ENCODE data around the gene ZFPM1.

Gene ZFPM1

GRCh38 chr16:88577166-88577565, 124.1 kb downstream of the ZFPM1 start:
- H3K27ac ChIP-seq = no peak overlapping the region
- DNase-seq (ENCODE audit: low read depth, low spot score) = no peak

DNA sequence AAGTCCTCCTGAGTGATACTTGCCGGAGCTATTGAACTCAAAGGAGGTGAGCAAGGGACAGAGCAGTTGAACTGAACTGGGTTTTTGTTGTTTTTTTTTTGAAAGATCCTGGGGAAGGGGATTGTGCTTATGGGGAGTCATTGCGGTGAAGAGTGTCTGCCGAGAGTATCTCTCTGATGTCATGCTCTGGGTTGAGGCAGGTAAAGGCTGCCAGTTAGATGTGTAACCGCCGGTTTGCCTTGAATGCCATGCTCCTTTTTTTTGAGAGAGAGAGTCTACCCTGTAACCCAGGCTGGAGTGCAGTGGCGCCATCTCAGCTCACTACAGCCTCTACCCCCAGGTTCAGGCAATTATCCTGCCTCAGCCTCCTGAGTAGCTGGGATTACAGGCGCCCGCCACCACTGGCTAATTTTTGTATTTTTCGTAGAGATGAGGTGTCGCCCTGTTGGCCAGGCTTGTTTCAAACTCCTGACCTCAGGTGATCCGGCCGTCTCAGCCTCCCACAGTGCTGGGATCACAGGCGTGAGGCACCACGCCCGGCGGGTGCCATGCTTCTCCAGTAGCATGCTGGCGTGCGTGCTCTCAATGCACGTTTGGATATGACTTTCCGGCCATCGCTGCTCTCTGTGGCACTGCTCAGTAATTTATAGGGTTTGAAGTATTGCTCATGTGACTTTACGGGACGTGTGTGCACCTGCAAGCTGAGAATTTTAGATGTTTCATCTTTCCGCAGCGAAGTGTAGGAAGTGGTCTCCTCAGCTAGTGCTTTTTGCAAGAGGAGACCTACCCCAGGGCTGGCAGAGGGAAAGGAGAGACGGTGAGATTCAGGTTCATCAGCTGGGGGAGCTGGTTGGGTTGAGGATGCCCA, 125.6 kb downstream of the ZFPM1 start:
- no peak overlapping the region for H3K27ac ChIP-seq
- no peak for DNase-seq (ENCODE audit: low read depth, low spot score)

- H3K27ac ChIP-seq = no peak overlapping the region
- no peak for DNase-seq (ENCODE audit: low read depth, low spot score)
Observed at GRCh38 chr16:88580371-88580770, 127.3 kb downstream of the ZFPM1 start.

DNA sequence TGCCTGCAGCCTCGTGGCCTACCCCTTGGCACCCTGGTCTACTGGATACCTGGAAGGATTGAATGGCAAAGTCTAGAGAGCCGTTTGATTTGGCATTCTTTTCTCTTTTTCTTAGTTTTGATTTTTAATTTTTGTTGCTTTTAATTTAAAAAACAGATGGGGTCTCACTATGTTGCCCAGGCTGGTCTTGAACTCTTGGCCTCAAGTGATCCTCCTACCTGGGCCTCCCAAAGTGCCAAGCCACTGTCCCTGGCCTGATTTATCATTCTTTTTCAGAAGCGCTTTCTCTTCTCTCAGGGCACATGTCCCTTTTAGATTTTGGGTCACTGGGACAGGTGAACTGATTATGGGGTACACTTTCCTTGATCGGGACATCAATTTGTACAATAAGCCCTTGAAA, 128.0 kb downstream of the ZFPM1 start:
- H3K27ac ChIP-seq = no peak overlapping the region
- DNase-seq (ENCODE audit: low read depth, low spot score) = no peak

DNA sequence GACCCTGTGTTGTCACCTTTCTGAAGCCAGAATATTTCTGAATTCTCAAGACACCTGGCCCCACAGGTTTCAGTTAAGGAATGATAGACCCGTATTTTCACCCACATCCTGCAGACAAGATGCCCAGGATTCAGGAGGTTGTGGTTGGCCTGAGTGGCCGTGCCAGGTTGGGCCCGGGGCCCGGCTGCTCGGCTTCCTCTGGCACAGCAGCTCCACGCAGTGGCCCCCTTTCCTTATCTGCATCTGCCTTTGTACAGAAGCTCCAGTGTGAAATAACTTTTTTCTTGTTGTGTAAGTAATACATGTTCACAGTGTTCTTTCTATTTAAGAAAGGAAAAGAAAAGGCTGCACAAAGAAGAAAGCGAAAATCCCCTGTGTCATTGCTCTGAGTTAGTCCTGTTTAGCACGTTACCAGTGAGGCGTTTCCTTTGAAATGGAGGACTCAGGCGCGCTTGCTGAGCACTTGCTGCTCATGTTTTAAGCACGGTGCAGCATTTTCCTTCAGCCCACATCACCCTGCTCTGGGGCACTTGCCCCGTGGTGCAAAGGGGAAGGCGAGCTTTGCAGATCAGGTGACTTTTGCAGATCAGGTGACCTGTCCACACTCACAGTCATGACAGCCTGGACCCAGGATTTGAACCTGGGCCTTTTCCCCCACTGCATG, 130.0 kb downstream of the ZFPM1 start:
- no peak for DNase-seq (ENCODE audit: low read depth, low spot score)
- H3K27ac ChIP-seq = no peak overlapping the region

- H3K27ac ChIP-seq = no peak overlapping the region
- no peak for DNase-seq (ENCODE audit: low read depth, low spot score)
Observed at GRCh38 chr16:88584676-88585075, 131.6 kb downstream of the ZFPM1 start.

DNA sequence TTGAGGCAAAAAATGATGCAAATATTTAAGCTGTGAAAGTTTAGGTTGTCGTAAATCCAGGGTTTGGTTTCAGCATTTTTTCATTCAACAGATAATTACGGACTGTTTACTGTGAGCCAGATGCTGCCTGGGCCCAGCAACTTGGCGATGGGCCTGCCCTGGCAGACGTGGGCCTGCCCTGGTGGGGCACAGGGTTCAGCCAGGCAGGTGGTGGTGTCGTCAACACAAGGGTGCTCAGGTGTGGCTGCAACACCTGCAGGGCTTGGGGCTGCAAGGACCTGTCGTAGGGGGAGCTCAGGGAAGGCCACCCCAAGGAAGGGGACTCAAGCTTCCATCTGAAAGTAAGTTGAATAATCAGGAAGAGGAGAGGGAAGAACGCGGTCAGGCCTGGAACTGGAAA, 132.2 kb downstream of the ZFPM1 start:
- DNase-seq (ENCODE audit: low read depth, low spot score) = no peak
- H3K27ac ChIP-seq = no peak overlapping the region

DNA sequence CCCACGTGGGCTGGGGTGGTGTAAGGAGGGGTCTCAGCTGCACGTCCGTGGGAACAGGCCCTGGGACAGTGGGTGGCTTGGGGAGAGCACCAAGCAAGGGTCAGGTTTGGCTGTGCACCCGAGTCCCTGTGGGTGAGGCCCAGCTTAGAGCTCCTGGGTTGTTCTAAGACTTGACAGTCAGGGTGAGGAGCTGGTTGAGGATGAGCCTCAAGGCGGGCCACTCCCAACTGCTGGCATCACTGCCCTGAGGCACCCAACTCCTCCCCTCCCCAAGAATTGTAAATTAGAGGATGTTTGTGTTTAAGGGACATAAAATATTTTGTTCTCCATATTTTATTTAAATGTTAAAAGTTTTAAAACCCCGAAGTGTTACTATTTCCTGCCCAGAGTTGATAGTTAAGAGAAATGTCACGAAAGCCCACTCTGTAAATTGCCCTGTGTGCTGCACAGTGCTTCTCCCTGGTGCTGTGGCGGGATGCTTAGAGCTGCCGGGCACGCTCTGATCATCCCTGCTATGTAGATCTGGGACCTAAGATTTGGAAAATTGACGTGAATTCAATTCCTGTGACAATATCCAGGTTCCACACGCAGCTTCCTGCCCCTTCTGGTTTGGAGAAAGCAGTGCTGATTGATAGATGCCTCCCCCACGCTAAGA, 133.0 kb downstream of the ZFPM1 start:
- no peak for DNase-seq (ENCODE audit: low read depth, low spot score)
- no peak overlapping the region for H3K27ac ChIP-seq
